Ovary (tissue), 3 donors: ENCODE measurements around the gene YEATS2.

Experiments used
- CTCF ChIP-seq, 3 donors: fragments of 450-650 bp in 2 of 3; fragments of 200-600 bp in 1 of 3; IDR thresholded peaks; one replicate each; pipeline versions ENCODE4 v1.5.1 to v1.8.0; 2016 to 2022; ENCODE audit warnings: antibody characterized with exemption in 3 of 3, mild to moderate bottlenecking in 1 of 3
- EP300 ChIP-seq: sonication (generic); formaldehyde crosslinking; IDR thresholded peaks from one replicate; pipeline ENCODE4 v1.6.1; 2017; ENCODE audit warnings: antibody characterized with exemption
- POLR2A ChIP-seq: fragments of 450-650 bp; IDR thresholded peaks from one replicate; pipeline ENCODE4 v1.6.1; 2017; ENCODE audit warnings: antibody characterized with exemption, mild to moderate bottlenecking, moderate library complexity
- donor health status: DM: no; HTN: no; CAD: no.

GRCh38 chr3:183799461-183799860 is 101.9 kb downstream of the YEATS2 start:
- TF ChIP-seq CTCF (IDR thresholded peaks at IDR 0.05), result no peak
- no peak for TF ChIP-seq POLR2A
- no peak for TF ChIP-seq EP300
